OCI-LY3 (cell line): ENCODE results near the gene WDFY1.

Experiments
- CTCF ChIP-seq: fragments of 200-600, 300-600 bp; sonication (generic); IDR thresholded peaks from 2 replicates; pipeline ENCODE4 v1.5.1; 2014; ENCODE audit warnings: antibody characterized with exemption, low read length, low read depth
- EZH2phosphoT487 ChIP-seq: fragments of 200-600 bp; shearing (Covaris generic); IDR thresholded peaks from 2 replicates; pipeline ENCODE4 v1.6.1; 2018; ENCODE audit warnings: antibody characterized with exemption, mixed run types, low read depth

GRCh38 chr2:223928113-223929006 is 16.8 kb downstream of the WDFY1 start:
- TF ChIP-seq CTCF (no peak), EZH2phosphoT487 (no peak)
